GM12865 (cell line): ENCODE results near the gene SRSF9.
A peak's percentile ranks its signal among the peaks of the same experiment; 100 is the strongest.
"Not testable (repeated sequence)": the region's sequence is repeated elsewhere in the genome, so short reads cannot be mapped to it uniquely, and the experiment has no call there.

ENCODE experiments used
- DNase-seq: peaks from one replicate; pipeline ENCODE4 v3.0.0; 2010; ENCODE audit warnings: low read depth
- H3K4me3 ChIP-seq: 2 replicates; pipeline ENCODE4 v1.5.1; 2011; ENCODE audit warnings: mild to moderate bottlenecking, low read depth, low read length, control low read depth
- CTCF ChIP-seq: IDR thresholded peaks from 2 replicates; pipeline ENCODE4 v1.5.1; 2011; ENCODE audit warnings: low read length, control low read depth, low read depth, inconsistent platforms; ENCODE audit not compliant: insufficient read depth; ENCODE audit errors: missing control alignments

The SRSF9 gene

GRCh38 chr12:120469450-120470149, at the start of gene SRSF9:
SRSF9 (minus strand) TSS chr12:120469748; CDS start chr12:120469609, 139 bp downstream.
- DNase-seq, result peak; percentile 99
- peak within 1 kb of the TSS; percentile 82 for H3K4me3 ChIP-seq
- peak; percentile 95 for TF ChIP-seq CTCF

- H3K4me3 ChIP-seq, DNase-seq: not testable (repeated sequence)
Observed at GRCh38 chr12:120519324-120519723, 49.8 kb upstream of the SRSF9 start.

GRCh38 chr12:120515496-120515895, 45.9 kb upstream of the SRSF9 start:
- DNase-seq, result no peak
- TF ChIP-seq CTCF, result no peak
- no peak overlapping the region for H3K4me3 ChIP-seq

- TF ChIP-seq CTCF, result no peak
- no peak for DNase-seq
Observed at GRCh38 chr12:120514002-120514401, 44.5 kb upstream of the SRSF9 start.

GRCh38 chr12:120508537-120508936, 39.0 kb upstream of the SRSF9 start:
- no peak overlapping the region for H3K4me3 ChIP-seq
- TF ChIP-seq CTCF, result no peak
- no peak for DNase-seq

More at GRCh38 chr12:120514002-120514401, 44.5 kb upstream of the SRSF9 start:
- no peak overlapping the region for H3K4me3 ChIP-seq

GRCh38 chr12:120504587-120504986, 35.0 kb upstream of the SRSF9 start:
- no peak for DNase-seq
- TF ChIP-seq CTCF, result no peak
- H3K4me3 ChIP-seq, result no peak overlapping the region

GRCh38 chr12:120500581-120500980, 31.0 kb upstream of the SRSF9 start:
- TF ChIP-seq CTCF, result no peak
- DNase-seq, result no peak
- H3K4me3 ChIP-seq, result no peak overlapping the region
